ENCODE measurements around the gene UTP25.

DNA sequence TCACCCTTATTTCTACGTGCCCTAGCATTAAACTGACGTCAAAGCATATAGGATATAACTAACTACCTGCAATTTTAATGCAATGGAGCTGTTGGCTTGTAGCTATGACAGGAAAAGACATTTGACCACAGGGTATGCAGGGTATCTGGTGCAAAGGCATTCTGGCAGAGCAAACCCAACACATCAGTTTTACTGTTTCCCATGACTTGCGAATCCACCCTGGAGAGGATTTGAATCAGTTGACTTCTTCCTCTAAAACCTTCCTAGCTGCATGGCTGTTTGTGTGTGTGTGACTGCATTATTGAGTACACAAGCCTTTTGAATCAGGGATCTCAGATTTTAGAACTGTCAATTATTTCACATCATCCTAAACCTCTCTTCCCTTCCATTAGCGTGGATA, 68.6 kb downstream of the UTP25 start:
- TF ChIP-seq, protein P1, sequence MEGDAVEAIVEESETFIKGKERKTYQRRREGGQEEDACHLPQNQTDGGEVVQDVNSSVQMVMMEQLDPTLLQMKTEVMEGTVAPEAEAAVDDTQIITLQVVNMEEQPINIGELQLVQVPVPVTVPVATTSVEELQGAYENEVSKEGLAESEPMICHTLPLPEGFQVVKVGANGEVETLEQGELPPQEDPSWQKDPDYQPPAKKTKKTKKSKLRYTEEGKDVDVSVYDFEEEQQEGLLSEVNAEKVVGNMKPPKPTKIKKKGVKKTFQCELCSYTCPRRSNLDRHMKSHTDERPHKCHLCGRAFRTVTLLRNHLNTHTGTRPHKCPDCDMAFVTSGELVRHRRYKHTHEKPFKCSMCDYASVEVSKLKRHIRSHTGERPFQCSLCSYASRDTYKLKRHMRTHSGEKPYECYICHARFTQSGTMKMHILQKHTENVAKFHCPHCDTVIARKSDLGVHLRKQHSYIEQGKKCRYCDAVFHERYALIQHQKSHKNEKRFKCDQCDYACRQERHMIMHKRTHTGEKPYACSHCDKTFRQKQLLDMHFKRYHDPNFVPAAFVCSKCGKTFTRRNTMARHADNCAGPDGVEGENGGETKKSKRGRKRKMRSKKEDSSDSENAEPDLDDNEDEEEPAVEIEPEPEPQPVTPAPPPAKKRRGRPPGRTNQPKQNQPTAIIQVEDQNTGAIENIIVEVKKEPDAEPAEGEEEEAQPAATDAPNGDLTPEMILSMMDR (IDR thresholded peaks at IDR 0.05), result no peak
- TF ChIP-seq POLR2A (IDR thresholded peaks at IDR 0.05; ENCODE audit: low read depth), result no peak
